Neural crest cell (in vitro differentiated cells): ENCODE data around the gene THOC1. TPM values are rescaled to one million over a fixed set of nuclear protein-coding genes. Genes with fewer than 3 reads are reported as not detected.
A peak's percentile ranks its signal among the peaks of the same experiment; 100 is the strongest.
"Not testable (repeated sequence)": the region's sequence is repeated elsewhere in the genome, so short reads cannot be mapped to it uniquely, and the experiment has no call there.

Experiments used
- DNase-seq: peaks from one replicate; pipeline ENCODE4 v3.0.0; 2021; ENCODE audit warnings: low read depth, mixed read lengths, low spot score
- H3K27ac Mint-ChIP-seq: one replicate; pipeline ENCODE4 v1.8.0; 2021; ENCODE audit warnings: mild to moderate bottlenecking, mixed read lengths; ENCODE audit not compliant: unreplicated experiment
- H3K27me3 Mint-ChIP-seq: 2 replicates; pipeline ENCODE4 v1.8.0; 2021; ENCODE audit warnings: low read depth, mild to moderate bottlenecking, mixed read lengths
- H3K36me3 Mint-ChIP-seq: 2 replicates; pipeline ENCODE4 v1.8.0; 2021; ENCODE audit warnings: low read depth, mild to moderate bottlenecking, mixed read lengths
- H3K4me1 Mint-ChIP-seq: 2 replicates; pipeline ENCODE4 v1.8.0; 2021; ENCODE audit warnings: mixed read lengths
- H3K4me3 Mint-ChIP-seq: one replicate; pipeline ENCODE4 v1.8.0; 2021; ENCODE audit warnings: mild to moderate bottlenecking, mixed read lengths
- H3K9me3 Mint-ChIP-seq: 2 replicates; pipeline ENCODE4 v1.8.0; 2021; ENCODE audit warnings: mixed read lengths
- total RNA-seq: library from RNA; stranded (reverse); gene quantifications from 2 replicates; pipeline ENCODE4 v1.2.1, GENCODE V29; 2021
- TF ChIP-seq, protein P1 (sequence below): fragments of 200-600 bp; sonication (generic); conservative IDR thresholded peaks from 2 replicates; pipeline ENCODE4 v1.5.0; 2021; ENCODE audit warnings: antibody characterized with exemption, mild to moderate bottlenecking

THOC1 gene
- total RNA-seq, 1 donor from 2014 or later = 77.5 TPM

DNA sequence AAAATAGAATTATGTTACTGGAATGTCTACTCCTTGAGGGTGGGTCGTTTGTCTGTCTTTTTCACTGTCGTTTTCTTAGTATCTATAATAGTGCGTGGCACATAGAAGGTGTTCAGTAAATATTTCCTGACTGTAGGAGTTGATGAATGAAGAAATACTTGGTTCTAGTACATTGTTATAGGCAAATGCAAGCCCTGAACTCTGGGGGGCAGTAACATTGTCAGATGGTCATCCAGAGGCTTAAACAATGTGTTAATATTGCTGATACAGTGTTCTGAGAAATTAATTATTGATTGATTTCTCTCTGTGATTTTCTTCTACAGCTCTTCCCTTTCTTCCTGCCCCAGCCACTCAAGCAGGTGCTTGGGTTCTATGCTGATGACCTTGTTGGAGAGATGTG lies 24.4 kb upstream of the THOC1 start:
- Mint-ChIP-seq H3K9me3 (peaks cover 3% of the 10 kb centered on the region), H3K27ac (no peak overlapping the region), H3K4me1 (peaks cover 5% of the 10 kb centered on the region), H3K27me3 (no peaks in the 10 kb centered on the region), H3K4me3 (no peak overlapping the region), H3K36me3 (no peaks in the 10 kb centered on the region)
- no peak for DNase-seq
- TF ChIP-seq, protein P1, sequence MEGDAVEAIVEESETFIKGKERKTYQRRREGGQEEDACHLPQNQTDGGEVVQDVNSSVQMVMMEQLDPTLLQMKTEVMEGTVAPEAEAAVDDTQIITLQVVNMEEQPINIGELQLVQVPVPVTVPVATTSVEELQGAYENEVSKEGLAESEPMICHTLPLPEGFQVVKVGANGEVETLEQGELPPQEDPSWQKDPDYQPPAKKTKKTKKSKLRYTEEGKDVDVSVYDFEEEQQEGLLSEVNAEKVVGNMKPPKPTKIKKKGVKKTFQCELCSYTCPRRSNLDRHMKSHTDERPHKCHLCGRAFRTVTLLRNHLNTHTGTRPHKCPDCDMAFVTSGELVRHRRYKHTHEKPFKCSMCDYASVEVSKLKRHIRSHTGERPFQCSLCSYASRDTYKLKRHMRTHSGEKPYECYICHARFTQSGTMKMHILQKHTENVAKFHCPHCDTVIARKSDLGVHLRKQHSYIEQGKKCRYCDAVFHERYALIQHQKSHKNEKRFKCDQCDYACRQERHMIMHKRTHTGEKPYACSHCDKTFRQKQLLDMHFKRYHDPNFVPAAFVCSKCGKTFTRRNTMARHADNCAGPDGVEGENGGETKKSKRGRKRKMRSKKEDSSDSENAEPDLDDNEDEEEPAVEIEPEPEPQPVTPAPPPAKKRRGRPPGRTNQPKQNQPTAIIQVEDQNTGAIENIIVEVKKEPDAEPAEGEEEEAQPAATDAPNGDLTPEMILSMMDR = no peak

DNA sequence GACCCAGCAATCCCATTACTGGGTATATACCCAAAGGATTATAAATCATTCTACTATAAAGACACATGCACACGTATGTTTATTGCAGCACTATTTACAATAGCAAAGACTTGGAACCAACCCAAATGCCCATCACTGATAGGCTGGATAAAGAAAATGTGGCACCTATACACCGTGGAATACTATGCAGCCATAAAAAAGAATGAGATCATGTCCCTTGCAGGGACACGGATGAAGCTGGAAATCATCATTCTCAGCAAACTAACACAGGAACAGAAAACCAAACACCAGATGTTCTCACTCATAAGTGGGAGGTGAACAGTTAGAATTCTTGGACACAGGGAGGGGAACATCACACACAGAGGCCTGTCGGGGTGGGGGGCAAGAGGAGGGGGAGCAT lies 22.1 kb upstream of the THOC1 start:
- not testable (repeated sequence) for H3K4me1 Mint-ChIP-seq, H3K27ac Mint-ChIP-seq

DNA sequence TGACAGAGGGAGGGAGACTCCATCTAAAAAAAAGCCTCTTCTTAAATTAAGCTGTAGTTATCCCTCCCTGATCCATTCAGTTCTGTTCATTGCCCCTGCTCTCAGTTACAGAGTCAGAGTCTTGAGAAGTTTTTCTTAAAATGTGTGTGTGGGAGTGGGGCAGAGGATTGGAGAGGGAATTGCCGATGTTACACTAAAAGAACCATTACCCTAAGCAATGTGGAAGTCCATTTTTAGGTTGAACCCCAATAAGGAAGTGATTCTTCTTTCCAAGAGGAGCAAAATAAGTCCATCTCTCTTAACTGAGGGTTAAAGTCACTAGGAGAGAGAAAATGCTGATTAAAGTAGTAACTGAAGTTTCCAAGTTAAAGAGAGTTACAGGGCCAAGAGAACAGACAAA lies 21.2 kb upstream of the THOC1 start:
- no peaks in the 10 kb centered on the region for H3K4me1 Mint-ChIP-seq
- TF ChIP-seq, protein P1 = no peak
- no peaks in the 10 kb centered on the region for H3K27me3 Mint-ChIP-seq
- no peak for DNase-seq
- H3K4me3 Mint-ChIP-seq = no peak overlapping the region
- H3K36me3 Mint-ChIP-seq = no peaks in the 10 kb centered on the region
- peaks cover under 1% of the 10 kb centered on the region for H3K9me3 Mint-ChIP-seq
- H3K27ac Mint-ChIP-seq = no peak overlapping the region

More for the DNA sequence above, 22.1 kb upstream of the THOC1 start:
- H3K9me3 Mint-ChIP-seq, H3K36me3 Mint-ChIP-seq, H3K4me3 Mint-ChIP-seq, DNase-seq, H3K27me3 Mint-ChIP-seq: not testable (repeated sequence)

DNA sequence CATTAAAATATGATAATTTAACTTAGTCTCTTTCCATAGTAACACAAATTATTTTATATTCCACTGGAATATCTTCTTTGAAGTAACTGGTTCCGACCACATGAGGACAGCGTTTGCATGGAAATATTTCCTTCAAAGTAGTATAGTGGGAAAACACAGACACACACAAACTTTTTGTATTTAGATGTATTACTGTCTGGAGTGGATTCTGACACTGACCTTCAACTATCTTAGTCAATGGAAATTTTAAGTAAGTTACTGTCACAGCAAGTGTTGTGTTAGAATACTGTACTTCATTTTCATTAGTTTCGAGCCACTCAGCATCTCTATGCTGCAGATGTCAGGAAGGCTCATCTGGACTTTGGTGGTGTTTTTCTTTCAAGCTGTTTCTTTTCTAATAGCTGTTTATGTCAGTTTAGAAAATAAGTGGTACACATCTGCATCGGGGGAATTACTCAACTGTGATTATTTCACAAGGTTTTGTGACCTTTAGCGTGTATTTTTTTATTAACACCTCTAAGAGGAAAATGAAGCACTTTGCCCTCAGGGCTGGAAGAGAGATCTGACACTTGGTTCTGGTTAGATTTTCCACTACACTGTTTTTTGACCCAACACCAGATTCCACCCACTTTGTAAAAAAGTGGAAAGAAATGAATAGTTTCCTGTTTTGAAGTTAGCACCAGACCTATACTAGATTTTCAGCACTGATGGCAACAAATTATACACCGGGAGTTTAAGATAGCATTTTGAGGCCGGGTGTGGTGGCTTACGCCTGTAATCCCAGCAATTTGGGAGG lies 18.9 kb upstream of the THOC1 start:
- TF ChIP-seq, protein P1 = peak; percentile 65
- no peak overlapping the region for H3K27ac Mint-ChIP-seq
- no peak overlapping the region for H3K4me3 Mint-ChIP-seq
- no peaks in the 10 kb centered on the region for H3K9me3 Mint-ChIP-seq
- no peak for DNase-seq
- peaks cover 1% of the 10 kb centered on the region for H3K27me3 Mint-ChIP-seq
- no peaks in the 10 kb centered on the region for H3K36me3 Mint-ChIP-seq
- H3K4me1 Mint-ChIP-seq = no peaks in the 10 kb centered on the region

DNA sequence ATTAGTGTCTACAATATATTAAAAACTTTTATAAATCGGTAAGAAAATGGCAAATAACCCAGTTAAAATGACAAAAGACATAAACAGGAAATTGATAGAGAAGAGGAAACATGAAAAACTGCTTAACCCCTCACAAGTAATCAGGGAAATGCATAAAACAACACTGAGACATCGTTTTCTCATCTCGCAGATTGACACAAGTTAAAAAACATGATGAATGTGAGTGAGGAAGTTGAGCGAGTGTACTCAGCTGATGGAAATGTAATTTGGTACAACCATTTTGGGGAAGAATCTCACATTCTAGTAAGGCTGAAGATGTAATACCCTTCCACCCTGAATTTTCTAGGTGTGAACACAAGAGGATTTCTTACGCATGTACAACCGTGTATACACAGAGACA lies 18.0 kb upstream of the THOC1 start:
- Mint-ChIP-seq H3K36me3 (no peaks in the 10 kb centered on the region), H3K27ac (no peak overlapping the region), H3K4me1 (no peaks in the 10 kb centered on the region), H3K9me3 (no peaks in the 10 kb centered on the region), H3K27me3 (peaks cover 2% of the 10 kb centered on the region), H3K4me3 (no peak overlapping the region)
- no peak for DNase-seq
- TF ChIP-seq, protein P1 = no peak

DNA sequence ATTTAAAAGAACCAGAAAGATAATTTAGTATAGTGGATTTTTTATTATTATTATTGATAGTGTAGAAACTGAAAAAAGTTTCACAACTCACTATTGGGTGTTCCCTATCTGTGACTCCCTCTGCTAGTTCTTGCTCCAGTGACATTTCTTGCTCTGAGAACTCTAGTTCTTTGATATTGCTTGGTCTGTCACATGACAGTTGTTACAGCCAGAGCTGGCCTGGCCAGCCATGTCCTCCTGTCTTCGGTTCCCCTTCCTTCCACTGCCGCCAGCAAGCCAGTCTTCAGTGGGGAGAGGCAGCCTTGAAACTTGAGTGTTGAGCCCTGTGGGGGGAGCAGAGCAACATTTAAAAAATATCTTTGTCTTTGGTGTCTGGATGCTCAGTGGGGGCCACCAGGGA lies 7.6 kb upstream of the THOC1 start:
- no peaks in the 10 kb centered on the region for H3K27me3 Mint-ChIP-seq
- TF ChIP-seq, protein P1 = no peak
- no peak overlapping the region for H3K4me3 Mint-ChIP-seq
- H3K9me3 Mint-ChIP-seq = no peaks in the 10 kb centered on the region
- no peaks in the 10 kb centered on the region for H3K36me3 Mint-ChIP-seq
- H3K4me1 Mint-ChIP-seq = no peaks in the 10 kb centered on the region
- H3K27ac Mint-ChIP-seq = no peak overlapping the region
- DNase-seq = no peak
